ENCODE results near the gene KANSL2.
A peak's percentile ranks its signal among the peaks of the same experiment; 100 is the strongest.
"Not testable (repeated sequence)": the region's sequence is repeated elsewhere in the genome, so short reads cannot be mapped to it uniquely, and the experiment has no call there.

KANSL2 gene

DNA sequence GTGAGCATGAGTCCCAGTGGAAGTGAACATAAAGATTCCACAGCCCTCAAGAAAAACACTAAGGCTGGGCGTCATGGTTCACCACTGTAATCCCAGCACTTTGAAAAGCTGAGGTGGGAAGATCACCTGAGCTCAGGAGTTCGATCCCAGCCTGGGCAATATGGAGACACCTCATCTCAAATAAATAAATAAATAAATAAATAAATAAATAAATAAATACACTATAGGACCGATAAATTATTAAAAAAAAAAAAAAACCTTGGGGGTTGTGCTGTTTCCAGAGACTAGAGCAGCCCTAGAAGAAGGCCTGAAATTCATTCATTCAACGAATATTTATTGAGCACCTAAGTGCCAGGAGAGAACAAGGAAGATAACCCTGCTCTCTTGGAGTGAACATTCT, 1.5 kb upstream of the KANSL2 start:
- DNase-seq (ENCODE audit: low read depth) = no peak

DNA sequence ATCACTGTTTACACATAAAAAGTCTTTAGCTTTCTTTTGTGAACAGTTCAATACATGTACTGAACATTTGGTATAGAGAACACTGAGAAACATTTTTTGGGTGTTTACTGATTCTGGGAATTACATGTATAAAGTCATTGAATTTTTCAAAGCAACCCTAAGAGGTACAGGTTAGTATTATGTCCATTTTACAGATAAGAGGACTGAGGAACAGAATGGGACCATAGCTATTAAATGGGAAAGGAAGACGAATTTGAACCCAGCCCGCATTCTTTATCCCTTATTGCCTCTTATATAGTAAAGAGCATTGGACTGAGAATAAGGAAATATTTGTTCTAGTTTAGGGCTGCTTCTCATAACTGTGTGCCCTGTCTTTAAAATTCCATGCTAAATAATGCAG, 889 bp upstream of the KANSL2 start:
- no peak for DNase-seq (ENCODE audit: low read depth)

GRCh38 chr12:48682533-48682905, 481 bp upstream of the KANSL2 start:
- not testable (repeated sequence) for DNase-seq (ENCODE audit: low read depth)

GRCh38 chr12:48681399-48681709, 684 bp downstream of the KANSL2 start:
- no peak for DNase-seq (ENCODE audit: low read depth)

GRCh38 chr12:48680861-48681260, 1.2 kb downstream of the KANSL2 start:
- no peak for DNase-seq (ENCODE audit: low read depth)

DNA sequence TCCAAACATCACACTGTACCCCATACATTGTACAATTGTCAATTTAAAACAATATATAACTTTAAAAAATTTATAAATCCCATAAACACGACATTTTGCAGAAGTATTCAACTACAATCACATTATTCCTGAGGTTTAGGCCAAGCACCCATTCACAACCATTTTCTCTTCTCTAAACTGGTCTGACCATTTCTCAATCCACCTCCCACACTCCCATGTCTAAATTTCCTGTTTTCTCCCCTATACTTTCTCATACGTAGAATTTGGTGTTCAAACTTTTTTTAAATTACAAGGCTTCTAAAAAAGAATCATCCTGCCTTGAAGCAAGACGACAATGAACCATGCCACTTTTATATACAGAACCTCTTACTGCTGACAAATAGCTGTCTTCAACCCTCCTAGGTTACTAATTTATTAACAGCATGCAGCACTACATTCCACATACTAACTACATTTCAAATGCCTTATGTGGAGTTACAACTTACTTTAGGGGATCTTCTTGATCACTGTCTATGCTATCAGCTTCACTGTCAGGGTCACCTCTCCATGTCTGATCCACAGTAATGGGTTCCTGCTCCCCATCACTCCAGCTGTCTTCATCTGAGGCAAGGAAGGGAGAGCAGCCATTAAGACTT, 3.4 kb downstream of the KANSL2 start:
- no peak for DNase-seq (ENCODE audit: low read depth)

DNA sequence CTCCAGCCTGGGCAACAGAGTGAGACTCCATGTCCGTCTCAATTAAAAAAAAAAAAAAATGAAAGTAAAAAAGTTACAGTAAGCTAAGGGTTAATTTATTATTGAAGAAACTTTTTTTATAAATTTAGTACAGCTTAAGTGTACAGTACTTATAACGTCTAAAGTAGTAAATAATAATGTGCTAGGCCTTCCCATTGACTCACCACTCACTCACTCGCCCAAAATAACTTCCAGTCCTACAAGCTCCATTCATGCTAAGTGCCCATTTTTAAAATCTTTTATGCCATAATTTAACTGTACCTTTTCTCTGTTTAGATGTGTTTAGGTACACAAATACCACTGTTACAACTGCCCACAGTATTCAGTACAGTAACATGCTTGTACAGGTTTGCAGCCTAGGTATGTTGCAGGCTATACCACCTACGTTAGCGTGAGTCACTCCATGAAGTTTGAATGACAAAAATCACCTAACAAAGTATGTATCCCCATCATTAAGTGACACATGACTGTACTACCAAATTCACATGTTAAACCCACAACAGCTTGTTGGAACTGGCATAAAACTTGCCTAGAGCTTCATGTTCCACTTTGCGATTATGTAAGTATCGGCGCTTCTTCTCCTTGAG, 10.7 kb downstream of the KANSL2 start:
- no peak for DNase-seq (ENCODE audit: low read depth)

DNA sequence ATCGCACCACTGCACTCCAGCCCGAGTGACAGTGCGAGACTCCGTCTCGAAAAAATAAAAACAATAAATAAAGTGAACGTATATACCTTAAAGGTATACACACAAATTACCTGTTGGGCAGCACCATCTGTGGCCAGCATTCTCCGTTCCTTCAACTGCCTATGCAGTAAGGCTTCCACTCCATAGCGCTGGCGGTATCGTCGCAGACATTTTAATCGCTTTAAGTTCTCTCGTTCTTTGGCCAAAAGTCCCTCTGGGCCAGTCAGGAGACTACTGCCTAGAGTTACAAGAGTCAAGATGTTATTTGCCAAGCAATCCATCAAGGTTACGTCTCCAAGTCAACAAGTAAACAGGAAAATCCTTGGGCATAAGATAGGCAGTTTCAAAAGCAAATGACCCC, 13.0 kb downstream of the KANSL2 start:
- DNase-seq (ENCODE audit: low read depth) = no peak

DNA sequence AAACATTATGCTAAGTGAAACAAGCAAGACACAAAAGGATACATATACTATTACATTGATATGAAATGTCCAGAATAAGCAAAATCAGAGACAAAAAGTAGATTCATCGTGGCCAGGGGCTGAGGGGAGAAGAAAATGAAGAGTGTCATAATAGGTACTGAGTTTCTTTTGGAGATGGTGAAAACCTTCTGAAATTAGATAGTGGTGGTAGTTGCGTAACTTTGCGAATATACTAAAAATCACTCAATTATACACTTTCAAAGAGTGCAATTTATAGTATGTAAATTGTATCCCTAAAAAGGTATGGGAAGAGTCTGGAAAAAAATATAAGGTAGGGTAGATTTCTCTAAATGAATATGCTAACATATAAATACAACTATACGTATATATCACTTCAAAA, 22.2 kb downstream of the KANSL2 start:
- no peak for DNase-seq (ENCODE audit: low read depth)

GRCh38 chr12:48651681-48652080, 30.4 kb downstream of the KANSL2 start:
- DNase-seq (ENCODE audit: low read depth) = no peak

DNA sequence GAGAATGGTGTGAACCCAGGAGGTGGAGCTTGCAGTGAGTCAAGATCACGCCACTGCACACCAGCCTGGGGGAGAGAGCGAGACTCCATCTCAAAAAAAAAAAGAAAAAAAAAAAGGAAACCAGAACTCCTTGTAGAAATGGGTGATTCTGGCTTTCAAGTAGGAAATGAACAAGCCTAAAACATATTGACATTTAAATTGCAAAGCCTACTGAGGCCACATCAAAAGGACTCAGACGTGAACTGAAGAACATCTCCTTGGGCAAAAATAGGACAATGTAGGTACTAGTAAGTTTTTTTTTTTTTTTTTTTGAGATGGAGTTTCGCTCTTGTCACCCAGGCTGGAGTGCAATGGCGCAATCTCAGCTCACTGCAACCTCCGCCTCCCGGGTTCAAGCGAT, 36.7 kb downstream of the KANSL2 start:
- not testable (repeated sequence) for DNase-seq (ENCODE audit: low read depth)

GRCh38 chr12:48643011-48643410, 39.0 kb downstream of the KANSL2 start:
- DNase-seq (ENCODE audit: low read depth) = no peak

DNA sequence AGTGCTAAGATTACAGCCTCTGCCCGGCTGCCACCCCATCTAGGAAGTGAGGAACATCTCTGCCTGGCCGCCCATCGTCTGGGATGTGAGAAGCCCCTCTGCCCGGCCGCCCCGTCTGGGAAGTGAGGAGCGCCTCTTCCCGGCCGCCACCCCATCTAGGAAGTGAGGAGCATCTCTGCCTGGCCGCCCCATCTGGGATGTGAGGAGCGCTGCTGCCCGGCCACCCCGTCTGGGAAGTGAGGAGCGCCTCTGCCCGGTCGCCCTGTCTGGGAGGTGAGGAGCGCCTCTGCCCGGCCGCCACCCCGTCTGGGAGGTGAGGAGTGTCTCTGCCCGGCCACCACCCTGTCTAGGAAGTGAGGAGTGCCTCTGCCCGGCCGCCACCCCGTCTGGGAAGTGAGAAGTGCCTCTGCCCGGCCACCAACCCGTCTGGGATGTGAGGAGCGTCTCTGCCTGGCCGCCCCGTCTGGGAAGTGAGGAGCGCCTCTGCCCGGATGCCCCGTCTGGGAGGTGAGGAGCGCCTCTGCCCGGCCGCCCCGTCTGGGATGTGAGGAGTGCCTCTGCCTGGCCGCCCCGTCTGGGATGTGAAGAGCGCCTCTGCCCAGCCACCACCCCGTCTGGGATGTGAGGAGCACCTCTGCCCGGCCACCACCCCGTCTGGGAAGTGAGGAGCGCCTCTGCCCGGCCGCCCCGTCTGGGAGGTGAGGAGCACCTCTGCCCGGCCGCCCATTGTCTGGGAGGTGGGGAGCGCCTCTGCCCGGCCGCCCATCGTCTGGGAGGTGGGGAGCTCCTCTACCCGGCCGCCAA, 40.1 kb downstream of the KANSL2 start:
- not testable (repeated sequence) for DNase-seq (ENCODE audit: low read depth)

DNA sequence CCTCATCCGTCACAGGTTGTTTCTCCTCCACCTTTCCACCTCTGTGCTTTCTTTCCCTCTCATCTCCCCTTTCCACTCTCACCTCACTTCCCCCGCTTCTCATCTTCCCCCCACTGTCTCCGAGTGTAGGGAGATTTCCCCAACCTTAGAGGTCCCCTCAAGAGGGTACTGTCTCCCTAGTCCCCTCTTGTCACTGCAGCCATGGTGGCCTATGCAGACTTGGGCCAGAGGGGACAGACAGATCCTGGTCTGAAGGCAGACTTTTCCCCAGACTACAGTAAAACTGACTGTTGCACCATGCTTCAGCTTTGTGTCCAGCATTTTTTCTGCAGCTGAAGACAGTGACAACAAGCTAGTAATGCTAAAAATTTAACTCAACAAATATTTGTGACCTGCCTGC, 41.2 kb downstream of the KANSL2 start:
- no peak for DNase-seq (ENCODE audit: low read depth)

- DNase-seq (ENCODE audit: low read depth) = no peak
Observed at GRCh38 chr12:48640428-48640827, 41.6 kb downstream of the KANSL2 start.

DNA sequence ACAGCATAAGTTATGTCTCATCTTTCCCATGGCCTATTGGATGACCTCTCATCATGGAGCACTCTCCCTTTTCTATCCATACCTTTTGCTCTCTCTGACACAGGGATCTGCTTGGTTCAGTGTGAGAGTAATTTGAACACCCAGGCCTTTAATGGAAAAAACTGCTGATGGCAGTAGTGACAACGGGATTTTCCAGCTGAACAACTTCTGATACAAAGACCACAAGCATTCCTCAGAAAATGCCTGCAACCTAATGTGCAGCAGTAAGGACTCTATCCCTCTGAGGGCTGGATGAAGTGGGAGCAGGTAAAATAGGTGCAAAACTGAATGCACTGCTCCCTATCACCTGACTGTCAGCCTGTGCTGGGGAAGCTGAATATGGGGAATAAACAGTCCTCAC, 51.0 kb downstream of the KANSL2 start:
- no peak for DNase-seq (ENCODE audit: low read depth)

- no peak for DNase-seq (ENCODE audit: low read depth)
Observed at GRCh38 chr12:48630346-48630745, 51.7 kb downstream of the KANSL2 start.

DNA sequence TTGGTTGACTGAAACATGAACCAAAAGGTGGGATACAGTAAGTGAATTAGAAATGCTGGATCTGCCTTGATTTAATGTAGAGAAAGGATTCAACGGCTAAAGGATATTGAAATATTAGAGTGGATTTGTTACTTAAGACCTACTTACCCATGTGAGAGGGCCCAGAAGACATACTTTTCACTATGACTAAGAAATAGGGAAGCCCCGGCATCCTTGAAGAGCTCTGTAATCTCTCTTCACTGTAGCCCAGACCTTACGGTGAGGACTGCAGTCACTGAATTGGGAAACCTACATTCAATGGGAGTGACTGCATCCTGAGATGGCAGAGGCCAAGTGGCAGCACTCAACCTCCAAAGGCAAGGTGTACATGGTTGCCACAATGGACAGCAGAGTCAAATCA, 52.5 kb downstream of the KANSL2 start:
- DNase-seq (ENCODE audit: low read depth) = no peak

DNA sequence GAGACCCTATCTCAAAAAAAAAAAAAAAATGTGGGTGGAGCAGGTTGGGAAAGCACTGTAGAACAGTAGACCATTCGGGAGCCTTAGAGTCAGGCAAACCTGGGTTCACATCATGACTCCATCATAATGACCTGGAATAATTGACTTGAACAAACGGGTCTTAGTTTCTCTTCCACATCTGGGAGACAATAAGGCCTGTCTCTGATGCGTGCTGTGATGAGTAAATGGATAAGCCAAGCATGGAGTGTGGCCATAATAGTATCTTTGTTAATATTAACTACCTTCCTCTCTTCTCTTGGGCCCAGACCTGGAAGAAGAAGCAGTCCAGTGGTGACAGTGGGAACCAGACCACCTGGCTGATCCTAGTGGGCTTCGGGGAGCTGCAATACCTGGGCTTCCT, 54.5 kb downstream of the KANSL2 start:
- no peak for DNase-seq (ENCODE audit: low read depth)

GRCh38 chr12:48622997-48623396, 59.0 kb downstream of the KANSL2 start:
- not testable (repeated sequence) for DNase-seq (ENCODE audit: low read depth)

DNA sequence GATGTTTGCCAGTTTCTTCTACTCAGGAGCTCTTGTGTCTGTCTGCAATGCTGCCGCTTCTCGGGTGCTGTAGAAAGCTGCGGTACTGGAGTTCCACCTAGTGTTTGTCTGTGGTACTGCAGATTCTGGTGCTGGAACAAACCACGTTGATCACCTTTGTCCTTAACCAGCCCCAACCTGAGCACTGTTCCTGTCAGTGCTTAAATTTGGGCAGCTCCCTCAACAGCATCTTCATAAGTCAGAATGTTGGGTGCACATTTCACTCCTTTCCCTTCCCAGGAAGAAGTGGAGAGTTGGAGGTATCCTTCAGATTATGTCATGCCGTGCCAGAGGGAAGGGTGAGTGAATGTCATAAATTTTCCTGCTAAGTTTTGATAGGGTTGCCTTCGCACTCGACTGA, 63.5 kb downstream of the KANSL2 start:
- peak; percentile 58 for DNase-seq (ENCODE audit: low read depth)

DNA sequence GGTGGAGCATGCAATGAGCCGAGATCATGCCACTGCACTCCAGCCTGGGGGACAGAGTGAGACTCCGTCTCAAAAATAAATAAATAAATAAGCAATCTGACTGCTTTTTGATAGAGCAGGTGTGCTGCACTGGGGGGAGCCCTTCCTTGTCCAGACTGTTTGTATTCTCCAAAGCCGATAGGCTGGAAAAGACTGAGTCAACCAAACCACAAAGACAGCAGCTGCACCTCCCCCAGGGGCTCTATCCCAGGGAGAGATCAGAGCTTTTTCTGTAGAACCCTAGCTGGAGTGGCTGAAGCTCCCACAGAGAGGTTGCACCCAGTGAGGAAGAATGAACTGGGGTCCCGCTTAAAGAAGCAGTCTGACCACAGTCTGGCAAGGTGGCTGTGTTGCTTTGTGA, 66.4 kb downstream of the KANSL2 start:
- DNase-seq (ENCODE audit: low read depth) = no peak

GRCh38 chr12:48613321-48613720, 68.7 kb downstream of the KANSL2 start:
- DNase-seq (ENCODE audit: low read depth) = no peak
